ENCODE data around the gene SLCO2B1. TPM values are rescaled to one million over a fixed set of nuclear protein-coding genes. Genes with fewer than 3 reads are reported as not detected.

SLCO2B1 gene
- total and polyA plus RNA-seq, 11 donors: 4.7 to 167 (median 15.8) TPM

- Histone ChIP-seq H3K27ac (no peak overlapping the region), H3K27me3 (peaks cover 0 to 8% (median 0%) of the 10 kb centered on the region in 9 donors), H3K4me3 (no peak overlapping the region), H3K9me3 (no peaks in the 10 kb centered on the region), H3K36me3 (no peaks in the 10 kb centered on the region), H3K4me1 (no peaks in the 10 kb centered on the region)
- TF ChIP-seq, protein P1, sequence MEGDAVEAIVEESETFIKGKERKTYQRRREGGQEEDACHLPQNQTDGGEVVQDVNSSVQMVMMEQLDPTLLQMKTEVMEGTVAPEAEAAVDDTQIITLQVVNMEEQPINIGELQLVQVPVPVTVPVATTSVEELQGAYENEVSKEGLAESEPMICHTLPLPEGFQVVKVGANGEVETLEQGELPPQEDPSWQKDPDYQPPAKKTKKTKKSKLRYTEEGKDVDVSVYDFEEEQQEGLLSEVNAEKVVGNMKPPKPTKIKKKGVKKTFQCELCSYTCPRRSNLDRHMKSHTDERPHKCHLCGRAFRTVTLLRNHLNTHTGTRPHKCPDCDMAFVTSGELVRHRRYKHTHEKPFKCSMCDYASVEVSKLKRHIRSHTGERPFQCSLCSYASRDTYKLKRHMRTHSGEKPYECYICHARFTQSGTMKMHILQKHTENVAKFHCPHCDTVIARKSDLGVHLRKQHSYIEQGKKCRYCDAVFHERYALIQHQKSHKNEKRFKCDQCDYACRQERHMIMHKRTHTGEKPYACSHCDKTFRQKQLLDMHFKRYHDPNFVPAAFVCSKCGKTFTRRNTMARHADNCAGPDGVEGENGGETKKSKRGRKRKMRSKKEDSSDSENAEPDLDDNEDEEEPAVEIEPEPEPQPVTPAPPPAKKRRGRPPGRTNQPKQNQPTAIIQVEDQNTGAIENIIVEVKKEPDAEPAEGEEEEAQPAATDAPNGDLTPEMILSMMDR (IDR thresholded peaks at IDR 0.05): no peak
- TF ChIP-seq POLR2A (IDR thresholded peaks at IDR 0.05): no peak
- DNase-seq (no peak), ATAC-seq (no peak)
- intact Hi-C loops (cut with DNase I): no loop called here
Observed at GRCh38 chr11:75214843-75215242, 63.9 kb downstream of the SLCO2B1 start.

- ATAC-seq: no peak
- no peak for DNase-seq
- H3K9me3 ChIP-seq: no peaks in the 10 kb centered on the region
- H3K27me3 ChIP-seq: peaks cover 0 to 8% (median 0%) of the 10 kb centered on the region in 9 donors
- no peak overlapping the region for H3K4me3 ChIP-seq
- H3K4me1 ChIP-seq: no peaks in the 10 kb centered on the region
- intact Hi-C loops (cut with DNase I): no loop called here
- WGBS, 4 donors: 48 to 55% (median 53%) methylated on average over 2 of the region's 2 CpGs
- TF ChIP-seq, protein P1 (IDR thresholded peaks at IDR 0.05): no peak
- TF ChIP-seq POLR2A (IDR thresholded peaks at IDR 0.05): no peak
- no peak overlapping the region for H3K27ac ChIP-seq
- H3K36me3 ChIP-seq: no peaks in the 10 kb centered on the region
Observed at GRCh38 chr11:75219869-75220268, 69.0 kb downstream of the SLCO2B1 start.

GRCh38 chr11:75223954-75224643, 73.2 kb downstream of the SLCO2B1 start:
- TF ChIP-seq, protein P1 (IDR thresholded peaks at IDR 0.05): no peak
- TF ChIP-seq POLR2A (IDR thresholded peaks at IDR 0.05): no peak
- intact Hi-C loops (cut with DNase I): no loop called here

GRCh38 chr11:75225794-75226193, 74.9 kb downstream of the SLCO2B1 start:
- DNase-seq (no peak), ATAC-seq (no peak)
- intact Hi-C loops (cut with DNase I): no loop called here
- Histone ChIP-seq H3K36me3 (no peaks in the 10 kb centered on the region), H3K4me3 (no peak overlapping the region), H3K27me3 (peaks cover 0 to 7% (median 0%) of the 10 kb centered on the region in 9 donors), H3K4me1 (no peaks in the 10 kb centered on the region), H3K9me3 (no peaks in the 10 kb centered on the region), H3K27ac (no peak overlapping the region)
- no peak for TF ChIP-seq POLR2A (IDR thresholded peaks at IDR 0.05)
- TF ChIP-seq, protein P1 (IDR thresholded peaks at IDR 0.05): no peak
- WGBS, 4 donors: 69 to 100% (median 72%) methylated on average over 1 to 4 of the region's 4 CpGs

More at GRCh38 chr11:75223954-75224643, 73.2 kb downstream of the SLCO2B1 start:
- ATAC-seq (peak in 1 of 4 donors; percentile 11), DNase-seq (no peak)
- H3K9me3 ChIP-seq: no peaks in the 10 kb centered on the region
- no peaks in the 10 kb centered on the region for H3K36me3 ChIP-seq
- WGBS, 4 donors: 36 to 54% (median 48%) methylated on average over 4 to 5 of the region's 5 CpGs
- no peaks in the 10 kb centered on the region for H3K4me1 ChIP-seq
- no peak overlapping the region for H3K4me3 ChIP-seq
- no peak overlapping the region for H3K27ac ChIP-seq
- H3K27me3 ChIP-seq: no peaks in the 10 kb centered on the region

Data from heart left ventricle (tissue), 16 donors.